Measurements from ENCODE around the gene PHLDB3.

Gene PHLDB3

DNA sequence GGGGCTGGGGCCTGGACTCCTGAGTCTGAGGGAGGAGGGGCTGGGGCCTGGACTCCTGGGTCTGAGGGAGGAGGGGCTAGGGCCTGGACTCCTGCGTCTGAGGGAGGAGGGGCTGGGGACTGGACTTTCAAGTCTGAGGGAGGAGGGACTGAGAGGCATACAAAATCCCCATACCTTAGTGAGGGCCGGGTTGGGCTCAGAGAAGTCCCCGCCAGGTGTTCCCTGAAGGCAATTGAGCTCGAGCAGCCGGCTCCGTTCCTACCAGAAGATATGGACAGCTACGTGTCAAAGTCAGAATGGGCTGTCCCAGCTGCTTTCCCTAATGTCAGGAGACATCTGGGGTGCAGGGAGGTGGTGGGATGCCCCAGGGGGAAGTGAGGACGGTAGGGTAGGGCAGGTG is 9.5 kb downstream of the PHLDB3 start:
- no peak for DNase-seq

DNA sequence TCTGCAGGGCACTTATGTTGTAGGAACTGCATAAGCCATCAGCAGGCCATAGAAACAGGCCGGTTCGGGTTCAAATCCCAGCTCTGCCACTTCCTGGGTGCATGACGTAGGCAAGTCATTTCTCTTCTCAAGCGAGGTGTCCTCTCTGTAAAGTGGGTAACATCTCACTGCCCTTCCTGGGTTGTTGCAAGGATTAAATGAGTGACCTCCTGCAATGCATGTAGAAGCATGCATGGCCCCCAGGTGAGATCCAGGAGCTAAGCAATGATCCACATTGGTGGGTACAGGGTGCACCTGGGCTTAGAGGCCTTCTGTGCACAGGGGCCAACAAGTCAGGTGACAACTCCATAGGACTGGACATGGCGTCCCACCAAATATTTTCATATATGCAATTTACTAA is 13.8 kb downstream of the PHLDB3 start:
- DNase-seq = no peak

DNA sequence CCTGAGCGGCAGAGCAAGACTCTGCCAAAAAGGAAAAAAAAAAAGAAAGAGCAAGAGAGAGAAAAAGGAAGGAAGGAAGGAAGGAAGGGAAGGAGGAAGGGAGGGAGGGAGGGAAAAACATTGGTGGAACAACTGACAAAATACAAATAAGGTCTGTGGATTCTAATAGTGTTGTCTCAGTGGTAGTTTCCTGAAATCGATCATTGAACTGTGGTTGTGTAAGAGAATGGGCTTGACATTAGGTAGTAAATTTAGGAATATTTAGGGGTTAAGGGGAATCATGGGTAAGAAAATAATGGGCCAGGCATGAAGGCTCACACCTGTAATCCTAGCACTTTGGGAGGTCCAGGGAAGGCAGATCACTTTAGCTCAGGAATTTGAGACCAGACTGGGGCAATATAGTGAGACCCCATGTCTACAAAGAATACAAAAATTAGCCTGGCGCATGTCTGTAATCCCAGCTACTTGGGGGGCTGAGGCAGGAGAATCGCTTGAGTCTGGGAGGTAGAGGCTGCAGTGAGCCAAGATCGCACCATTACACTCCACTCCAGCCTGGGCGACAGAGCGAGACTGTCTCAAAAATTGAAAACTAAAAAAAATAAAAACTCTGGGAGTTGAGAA is 14.5 kb downstream of the PHLDB3 start:
- DNase-seq = no peak

DNA sequence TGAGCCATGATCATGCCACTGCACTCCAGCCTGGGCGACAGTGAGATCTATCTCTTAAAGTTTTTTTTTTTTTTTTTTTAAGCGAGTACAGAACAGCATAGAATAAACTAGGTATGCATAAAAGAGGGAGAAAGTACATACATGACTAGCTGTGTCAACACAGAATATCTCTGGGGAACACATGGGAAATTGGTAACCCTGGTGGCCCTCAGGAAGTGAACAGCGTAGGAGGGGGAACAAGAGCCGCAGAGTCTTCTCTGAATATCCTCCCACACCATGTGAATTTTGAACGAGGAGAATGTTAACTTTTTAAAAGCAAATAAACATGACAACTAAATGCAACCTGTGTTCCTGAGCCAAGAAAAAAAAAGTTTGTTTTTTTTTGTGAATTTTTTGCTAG is 15.2 kb downstream of the PHLDB3 start:
- no peak for DNase-seq

DNA sequence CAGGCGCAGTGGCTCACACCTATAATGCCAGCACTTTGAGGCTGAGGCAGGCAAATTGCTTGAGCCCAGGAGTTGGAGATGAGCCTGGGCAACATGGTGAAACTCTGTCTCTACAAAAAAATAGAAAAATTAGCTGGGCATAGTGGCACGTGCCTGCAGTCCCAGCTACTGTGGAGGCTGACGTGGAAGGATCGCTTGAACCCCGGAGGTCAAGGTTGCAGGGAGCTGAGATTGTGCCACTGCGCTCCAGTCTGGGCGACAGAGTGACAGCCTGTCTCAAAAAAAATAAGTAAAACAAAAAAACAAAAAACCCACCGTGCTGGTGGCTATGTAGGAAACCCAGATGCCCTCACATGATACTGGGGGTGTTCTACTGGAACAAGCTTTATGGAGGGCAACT is 16.4 kb downstream of the PHLDB3 start:
- no peak for DNase-seq

DNA sequence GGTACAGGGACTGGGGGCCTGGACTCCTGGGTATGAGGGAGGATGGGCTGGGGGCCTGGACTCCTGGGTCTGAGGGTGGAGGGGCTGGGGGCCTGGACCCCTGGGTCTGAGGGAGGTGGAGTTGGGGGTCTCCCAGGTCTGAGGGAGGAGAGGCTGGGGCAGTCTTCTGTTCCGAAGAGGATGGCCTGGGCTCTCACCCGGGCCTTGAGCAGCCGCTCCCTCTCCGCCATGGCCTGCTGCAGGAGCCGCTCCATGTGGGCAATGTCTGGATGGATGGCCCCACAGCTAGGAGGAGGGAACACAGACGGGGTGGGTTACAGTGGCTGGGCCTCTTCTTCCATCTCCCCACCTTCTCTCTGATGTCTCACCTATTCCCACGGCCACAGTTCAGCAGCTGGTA is 18.1 kb downstream of the PHLDB3 start:
- DNase-seq = no peak

DNA sequence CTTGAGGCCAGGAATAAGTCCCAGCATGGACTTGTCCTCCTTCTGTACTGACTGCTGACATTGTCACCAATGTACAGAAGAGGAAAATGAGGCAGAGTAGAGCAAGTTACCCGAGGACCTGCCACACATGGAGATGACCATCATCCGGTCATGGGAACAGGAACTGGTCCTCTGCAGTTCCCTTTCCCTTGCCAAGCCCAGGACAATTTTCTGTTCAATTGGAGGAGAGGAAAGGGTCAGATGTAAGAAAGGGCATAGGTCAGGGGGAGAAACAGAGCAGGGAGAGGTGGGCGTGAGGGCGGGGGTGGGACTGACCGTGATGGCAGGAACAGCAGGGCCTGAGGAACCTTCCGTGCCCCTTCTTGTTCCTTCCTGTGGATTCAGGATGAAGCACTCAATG is 18.6 kb downstream of the PHLDB3 start:
- DNase-seq = no peak

DNA sequence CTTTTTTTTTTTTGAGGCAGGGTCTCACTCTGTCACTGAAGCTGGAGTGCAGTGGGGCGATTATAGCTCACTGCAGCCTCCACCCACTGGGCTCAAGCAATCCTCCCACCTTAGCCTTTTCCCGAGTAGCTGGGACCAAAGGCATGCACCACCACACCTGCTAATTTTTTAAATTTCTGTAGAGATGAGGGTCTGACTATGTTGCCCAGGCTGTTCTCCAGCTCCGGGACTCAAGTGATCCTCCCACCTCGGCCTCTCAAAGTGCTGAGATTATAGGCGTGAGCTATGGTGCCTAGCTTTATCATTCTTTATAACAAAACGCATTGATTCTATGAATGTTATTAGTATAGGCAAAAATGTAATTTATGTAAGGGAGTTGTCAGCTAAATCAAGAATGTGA is 21.3 kb downstream of the PHLDB3 start:
- DNase-seq = no peak

DNA sequence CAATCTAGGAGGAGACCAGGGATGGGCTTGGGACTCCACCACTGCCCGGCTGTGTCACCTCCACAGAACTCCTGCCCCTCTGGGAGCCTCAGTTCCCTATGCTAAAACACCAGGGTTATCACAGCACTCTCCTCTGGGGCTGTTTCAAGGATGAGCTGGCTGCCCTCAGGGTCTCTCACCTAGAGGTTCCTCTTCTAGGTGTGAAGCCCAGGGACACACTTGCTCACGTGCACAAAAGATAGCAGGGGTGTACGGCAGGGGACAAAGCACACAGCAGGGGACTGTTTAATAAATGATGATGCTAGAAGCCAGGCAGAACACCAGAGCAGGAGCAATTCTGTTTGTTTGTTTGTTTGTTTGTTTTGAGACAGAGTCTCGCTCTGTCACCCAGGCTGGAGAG is 22.4 kb downstream of the PHLDB3 start:
- DNase-seq = no peak

DNA sequence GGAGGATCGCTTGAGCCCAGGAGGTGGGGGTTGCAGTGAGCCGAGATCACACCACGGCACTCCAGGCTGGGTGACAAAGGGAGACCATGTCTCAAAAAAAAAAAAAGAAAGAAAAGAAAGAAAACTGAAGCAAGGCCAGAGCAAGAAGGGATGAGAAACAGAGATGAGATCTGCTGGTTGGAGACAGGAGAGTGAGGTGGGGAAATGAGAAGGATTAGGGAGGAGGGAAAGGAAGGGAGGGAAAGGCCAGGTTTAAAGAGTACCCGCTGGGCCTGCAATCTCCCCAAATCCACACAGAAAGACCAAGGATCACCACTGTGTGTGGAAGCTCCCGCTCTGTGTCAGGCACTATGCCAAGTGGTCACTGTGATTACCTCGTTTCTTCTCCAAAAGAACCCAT is 22.8 kb downstream of the PHLDB3 start:
- no peak for DNase-seq

DNA sequence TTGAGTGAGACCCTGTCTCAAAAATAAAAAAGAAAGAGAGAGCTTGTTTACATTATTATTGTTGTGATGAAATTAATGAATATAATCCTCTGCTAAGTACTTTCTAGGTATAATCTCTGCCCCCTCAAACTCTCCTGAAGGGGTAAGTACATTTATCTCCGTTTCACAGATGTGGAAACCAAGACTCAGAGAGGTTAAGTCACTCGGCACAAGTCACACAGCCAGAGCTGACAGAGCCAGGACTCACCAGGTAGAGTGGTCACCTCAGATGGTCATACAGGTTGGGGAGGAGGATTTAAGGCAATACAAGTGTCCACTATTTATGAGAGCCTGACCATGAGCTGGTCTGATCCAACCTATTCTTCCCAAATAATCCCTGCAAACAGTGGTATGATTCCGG is 24.0 kb downstream of the PHLDB3 start:
- DNase-seq = no peak

DNA sequence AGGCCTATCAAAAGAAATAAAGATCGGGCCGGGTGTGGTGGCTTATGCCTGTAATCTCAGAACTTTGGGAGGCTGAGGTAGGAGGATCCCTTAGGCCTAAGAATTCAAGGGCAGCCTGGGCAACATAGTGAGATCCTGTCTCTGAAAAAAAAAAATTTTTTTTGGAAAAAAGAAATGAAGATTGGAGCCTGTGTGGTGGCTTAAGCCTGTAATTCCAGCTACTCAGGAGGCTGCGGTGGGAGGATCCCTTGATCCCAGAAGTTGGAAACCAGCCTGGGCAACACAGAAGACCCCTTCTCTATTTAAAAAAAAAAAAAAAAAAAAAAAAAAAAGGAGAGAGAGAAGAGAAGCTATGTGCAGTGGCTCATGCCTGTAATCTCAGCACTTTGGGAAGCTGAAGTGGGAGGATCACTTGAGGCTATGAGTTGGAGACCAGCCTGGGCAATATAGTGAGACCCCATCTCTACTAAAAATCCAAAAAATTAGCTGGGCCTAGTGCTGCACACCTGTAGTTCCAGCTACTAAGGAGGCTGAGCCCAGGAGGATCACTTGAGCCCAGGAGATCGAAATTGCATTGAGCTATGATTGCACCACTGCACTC is 24.5 kb downstream of the PHLDB3 start:
- DNase-seq = no peak

DNA sequence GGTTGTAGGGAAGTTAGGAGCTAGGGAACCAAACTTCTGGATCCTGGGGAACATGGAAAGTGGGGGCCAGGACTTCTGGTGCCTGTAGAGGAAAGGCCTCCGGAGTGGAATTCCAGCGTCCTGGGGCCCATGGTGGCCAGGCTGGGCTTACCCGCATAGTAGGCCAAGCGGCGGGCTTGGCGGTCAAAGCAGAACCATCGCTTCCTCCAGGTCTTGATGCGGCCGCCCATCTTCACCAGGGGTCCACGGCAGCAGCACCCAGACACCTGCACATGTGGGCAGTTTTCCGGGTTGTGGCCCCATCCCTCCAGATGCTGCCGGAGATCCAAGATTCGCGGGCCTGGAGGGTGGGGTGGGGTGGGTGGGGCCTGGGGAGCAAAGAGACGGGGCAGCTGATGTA is 25.3 kb downstream of the PHLDB3 start:
- DNase-seq = no peak

DNA sequence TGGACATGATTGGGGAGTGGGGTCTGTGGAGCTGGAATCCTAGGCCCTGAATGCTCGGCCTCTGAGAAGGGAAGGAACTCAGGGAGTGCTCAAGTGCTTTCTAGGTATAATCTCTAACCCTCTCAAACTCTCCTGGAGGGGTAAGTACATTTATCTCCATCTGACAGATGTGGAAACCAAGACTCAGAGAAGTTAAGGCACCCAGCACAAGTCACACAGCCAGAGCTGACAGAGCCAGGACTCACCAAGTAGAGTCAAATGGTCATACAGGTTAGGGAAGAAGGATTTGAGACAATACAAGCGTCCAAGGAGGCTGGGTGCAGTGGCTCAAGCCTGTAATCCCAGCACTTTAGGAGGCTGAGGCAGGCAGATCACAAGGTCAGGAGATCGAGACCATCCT is 26.2 kb downstream of the PHLDB3 start:
- no peak for DNase-seq

DNA sequence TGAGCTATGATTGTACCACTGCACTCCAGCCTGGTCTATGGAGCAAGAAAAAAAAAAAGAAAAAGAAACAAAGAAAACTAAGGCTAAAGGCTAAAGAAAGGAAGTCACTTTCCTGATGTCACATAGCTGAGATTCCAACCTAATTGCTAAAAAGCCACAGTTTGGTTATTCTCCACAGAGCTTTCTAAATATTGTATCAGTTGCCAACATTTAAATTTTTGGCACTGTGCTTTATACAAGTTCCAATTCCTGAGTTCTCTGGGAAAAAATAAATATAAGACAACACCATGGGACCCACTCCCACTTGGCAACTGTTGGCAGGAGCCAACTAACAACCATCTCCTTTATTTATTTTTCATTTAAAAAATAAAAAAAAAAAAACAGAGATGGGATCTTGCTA is 27.9 kb downstream of the PHLDB3 start:
- no peak for DNase-seq

DNA sequence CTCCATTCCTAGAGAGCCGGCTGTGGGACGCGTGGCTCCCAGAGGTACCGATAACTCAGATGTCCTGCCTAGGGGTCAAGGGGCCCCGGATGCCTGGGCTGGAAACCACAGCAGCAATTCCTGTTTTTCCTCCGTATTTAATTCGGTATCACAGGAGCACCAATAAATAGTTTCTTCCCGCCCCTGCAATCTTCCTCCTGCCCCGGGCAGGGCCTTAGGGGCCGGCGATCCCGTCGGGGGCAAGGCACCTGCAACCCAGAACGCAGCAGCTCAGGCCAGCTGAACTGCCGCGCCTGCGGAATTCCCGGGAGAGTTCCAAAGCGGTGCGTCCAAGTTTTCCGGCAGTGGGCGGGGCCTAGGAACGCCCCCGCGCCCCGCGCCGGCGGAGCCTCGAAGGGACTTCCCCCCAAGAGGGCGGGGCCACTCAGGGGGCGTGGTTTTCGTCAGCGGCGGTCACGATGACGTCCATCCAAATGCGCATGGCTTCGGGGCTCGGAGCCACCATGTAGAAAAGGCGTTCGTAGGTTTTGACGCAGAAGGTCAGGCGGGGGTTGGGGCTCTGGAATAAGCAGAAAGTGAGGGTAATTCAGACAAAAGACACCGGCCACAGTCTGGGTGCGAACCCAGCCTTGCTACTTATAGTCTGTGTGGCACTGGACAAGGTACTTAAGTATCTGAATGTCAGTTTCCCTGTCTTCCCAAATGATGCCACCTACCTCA is 29.4 kb downstream of the PHLDB3 start:
- peak; percentile 93 for DNase-seq

DNA sequence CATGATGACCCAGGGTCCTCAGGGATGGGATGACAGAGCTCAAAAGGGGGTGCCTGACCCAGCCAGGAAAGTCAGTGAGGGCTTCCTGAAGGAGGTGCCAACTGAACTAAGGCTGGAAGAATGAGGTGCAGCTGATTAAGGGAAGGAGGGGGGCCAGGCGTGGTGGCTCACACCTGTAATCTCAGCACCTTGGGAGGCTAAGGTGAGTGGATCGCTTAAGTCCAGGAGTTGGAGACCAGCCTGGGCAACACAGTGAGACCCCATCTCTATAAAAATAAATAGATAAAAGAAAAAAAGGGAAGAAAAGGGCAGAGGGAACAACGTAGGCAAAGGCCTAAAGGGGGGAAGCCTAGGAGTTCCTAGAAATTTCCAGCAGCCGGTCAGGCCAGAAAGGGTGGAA is 30.1 kb downstream of the PHLDB3 start:
- DNase-seq = no peak

DNA sequence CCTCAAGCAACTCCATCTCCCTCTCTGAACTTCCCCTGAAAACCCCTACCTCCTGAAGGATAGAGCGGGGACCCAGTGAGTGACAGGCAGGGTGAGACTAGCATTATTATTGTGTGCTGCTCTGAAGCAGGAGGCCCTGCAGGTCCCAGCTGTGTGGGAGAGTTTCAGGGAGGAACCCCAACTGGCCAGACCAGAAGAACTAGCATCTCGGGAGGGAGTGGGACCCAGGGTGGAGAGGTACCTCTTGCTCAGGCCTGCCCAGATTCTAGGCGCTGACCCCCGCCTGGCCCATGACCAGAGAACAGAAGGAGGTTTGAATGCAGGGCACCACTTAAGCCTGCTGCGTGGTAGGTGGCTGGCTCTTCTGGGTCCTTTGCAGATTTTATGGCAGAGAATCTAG is 33.5 kb downstream of the PHLDB3 start:
- no peak for DNase-seq

DNA sequence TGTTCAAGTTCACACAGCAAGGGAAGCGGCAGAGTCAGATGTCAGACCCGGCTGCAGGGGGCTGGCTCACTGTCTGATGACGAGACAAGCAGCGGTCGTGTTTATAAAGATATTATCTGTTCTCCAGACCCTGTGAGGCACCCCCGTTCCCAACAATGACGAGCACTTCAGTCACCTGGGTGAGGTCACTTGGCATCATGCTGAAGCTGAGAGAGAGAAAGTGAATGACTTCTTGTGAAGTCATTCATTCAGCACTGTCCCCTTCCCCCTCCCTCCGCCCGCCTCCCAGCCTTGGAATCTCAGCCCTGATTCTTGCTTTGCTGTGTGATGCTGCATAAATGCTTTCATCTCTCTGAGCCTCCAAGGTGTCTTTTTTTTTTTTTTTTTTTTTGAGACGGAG is 34.3 kb downstream of the PHLDB3 start:
- DNase-seq = peak; percentile 49

DNA sequence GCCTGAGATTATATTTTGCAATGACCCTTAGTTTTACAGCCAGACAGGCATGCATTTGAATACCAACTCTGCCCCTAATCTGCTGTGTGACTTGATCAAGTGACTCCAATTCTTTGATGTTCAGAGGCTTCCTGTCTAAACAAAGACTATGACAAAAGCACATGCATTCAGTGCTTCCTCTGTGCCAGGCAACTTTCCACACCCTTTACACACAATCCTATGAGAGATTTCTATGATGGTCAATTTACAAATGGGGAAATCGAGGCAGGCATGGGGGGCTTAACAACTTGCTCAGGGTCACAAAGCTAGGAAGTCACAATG is 35.4 kb downstream of the PHLDB3 start:
- DNase-seq = no peak

DNA sequence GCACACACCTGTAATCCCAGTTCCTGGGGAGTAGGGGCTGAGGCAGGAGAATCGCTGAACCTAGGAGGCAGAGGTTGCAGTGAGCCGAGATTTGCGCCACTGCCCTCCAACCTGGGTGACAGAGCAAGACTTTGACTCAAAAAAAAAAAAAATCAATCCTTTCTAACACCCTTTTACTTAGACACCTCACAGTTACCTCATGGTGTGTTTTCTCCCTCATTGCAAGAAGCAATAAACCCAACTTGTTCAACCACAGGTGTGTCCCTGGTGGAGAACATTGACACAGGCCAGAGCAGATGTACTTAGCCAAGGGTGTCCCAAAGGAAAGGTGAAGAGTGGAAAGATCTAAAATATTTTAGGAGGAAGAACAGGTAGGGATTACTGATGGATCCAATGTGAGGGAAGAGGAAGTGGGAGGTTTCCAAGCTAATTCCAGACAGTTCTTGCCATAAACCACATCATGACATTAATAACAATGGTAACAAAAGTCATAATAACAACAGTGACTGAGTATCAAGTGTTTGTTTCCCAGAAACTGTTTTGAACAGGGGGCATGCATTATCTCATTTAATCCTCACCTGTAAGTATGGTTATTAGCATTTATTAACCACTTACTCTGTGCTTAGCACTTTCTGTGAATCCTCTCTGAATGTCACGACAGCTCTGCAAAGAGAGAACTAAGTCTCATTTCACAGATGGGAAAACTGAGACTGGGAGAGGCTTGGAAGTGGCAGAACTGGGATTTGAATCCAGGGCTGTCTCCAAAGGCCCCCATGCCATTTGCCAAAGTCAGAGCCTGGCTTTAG is 36.0 kb downstream of the PHLDB3 start:
- DNase-seq = no peak

DNA sequence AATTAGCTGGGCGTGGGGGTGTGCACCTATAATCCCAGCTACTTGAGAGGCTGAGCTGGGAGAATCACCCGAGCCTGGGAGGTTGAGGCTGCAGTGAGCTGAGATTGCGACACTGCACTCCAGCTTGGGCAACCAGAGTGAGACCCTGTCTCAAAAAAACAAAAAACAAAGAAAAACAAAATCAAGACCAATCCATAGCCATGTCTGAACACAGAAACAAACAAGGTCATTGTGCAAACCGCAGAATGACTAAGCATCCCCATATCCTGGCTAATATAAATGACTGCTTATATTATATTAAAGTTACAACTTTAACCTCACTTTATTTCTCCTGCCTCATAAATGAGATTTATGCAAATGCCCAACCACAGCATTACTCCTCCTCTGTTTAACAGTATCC is 36.8 kb downstream of the PHLDB3 start:
- DNase-seq = no peak

DNA sequence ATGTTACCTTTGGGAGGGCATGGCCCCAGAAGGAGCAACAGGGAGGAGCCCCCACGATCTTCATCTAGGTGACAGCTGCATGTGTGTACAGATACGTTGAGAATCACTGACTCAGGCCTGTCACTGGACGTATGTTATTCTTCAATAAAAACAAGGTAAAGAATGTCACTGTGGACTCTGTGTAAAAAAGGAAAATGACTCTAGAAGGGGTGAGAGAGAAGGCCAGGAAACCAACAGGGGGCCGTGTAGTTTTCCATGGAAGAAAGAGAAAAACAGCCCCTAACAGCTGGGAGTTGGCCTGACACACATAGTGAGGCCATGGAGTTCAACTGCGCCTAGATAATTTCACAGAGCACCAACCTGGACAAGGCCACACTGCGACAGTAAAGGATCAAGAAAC is 37.3 kb downstream of the PHLDB3 start:
- no peak for DNase-seq

DNA sequence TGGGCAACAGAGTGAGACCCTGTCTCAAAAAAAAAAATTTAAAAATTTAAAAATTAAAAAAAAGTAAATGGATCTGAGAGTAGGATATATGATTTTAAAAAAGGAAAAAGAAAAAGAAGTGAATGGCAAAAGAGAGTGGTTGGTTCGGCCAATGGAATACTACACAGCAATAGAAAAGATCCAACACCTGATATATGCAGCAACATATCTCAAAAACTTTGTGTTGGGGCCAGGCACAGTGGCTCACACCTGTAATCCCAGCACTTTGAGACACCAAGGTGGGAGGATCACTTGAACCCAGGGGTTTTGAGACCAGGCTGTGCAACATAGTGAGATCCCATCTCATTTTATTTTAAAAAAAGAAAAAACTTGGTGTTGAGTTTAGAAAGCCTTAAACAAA is 37.8 kb downstream of the PHLDB3 start:
- no peak for DNase-seq
